GM12892 (cell line): ENCODE results near the gene CLSTN2.

Source experiments
- DNase-seq: peaks from one replicate; pipeline ENCODE4 v3.0.0; 2011; ENCODE audit not compliant: insufficient read length
- FAIRE-seq: peaks from 2 replicates; lab custom pipeline; 2011; peaks lifted over from hg19 to GRCh38; lab: Jason Lieb, UNC
- POLR2A ChIP-seq: IDR thresholded peaks from 2 replicates; pipeline ENCODE4 v1.6.1; 2011; ENCODE audit warnings: low read depth, low read length, control low read depth
- POLR2AphosphoS5 ChIP-seq: IDR thresholded peaks from 2 replicates; pipeline ENCODE4 v1.6.1; 2011; ENCODE audit warnings: low read depth, low read length, control low read depth
- TAF1 ChIP-seq: IDR thresholded peaks from 2 replicates; pipeline ENCODE4 v1.6.1; 2011; ENCODE audit warnings: low read depth, mild to moderate bottlenecking, control low read depth, low read length, borderline replicate concordance

CLSTN2 gene

GRCh38 chr3:139945942-139946341 is 11.0 kb downstream of the CLSTN2 start:
- no peak for DNase-seq
- no peak for FAIRE-seq
- TF ChIP-seq POLR2AphosphoS5 (no peak), POLR2A (no peak), TAF1 (no peak)

- DNase-seq = no peak
- no peak for FAIRE-seq
- TF ChIP-seq POLR2AphosphoS5 (no peak), POLR2A (no peak), TAF1 (no peak)
Measured at GRCh38 chr3:139948467-139948866, 13.5 kb downstream of the CLSTN2 start.

GRCh38 chr3:139948898-139949297 is 13.9 kb downstream of the CLSTN2 start:
- no peak for FAIRE-seq
- TF ChIP-seq TAF1 (no peak), POLR2A (no peak), POLR2AphosphoS5 (no peak)
- no peak for DNase-seq

- FAIRE-seq (no peak), DNase-seq (no peak)
- no peak for TF ChIP-seq POLR2A
- no peak for TF ChIP-seq TAF1
- TF ChIP-seq POLR2AphosphoS5 = no peak
Measured at GRCh38 chr3:139953131-139953910, 18.3 kb downstream of the CLSTN2 start.

- DNase-seq (no peak), FAIRE-seq (no peak)
- TF ChIP-seq TAF1 = no peak
- TF ChIP-seq POLR2A = no peak
- TF ChIP-seq POLR2AphosphoS5 = no peak
Measured at GRCh38 chr3:139954146-139954860, 19.3 kb downstream of the CLSTN2 start.

- DNase-seq (no peak), FAIRE-seq (no peak)
- TF ChIP-seq TAF1 = no peak
- TF ChIP-seq POLR2A = no peak
- no peak for TF ChIP-seq POLR2AphosphoS5
Measured at GRCh38 chr3:139957844-139958243, 22.9 kb downstream of the CLSTN2 start.

- FAIRE-seq = no peak
- TF ChIP-seq TAF1 (no peak), POLR2A (no peak), POLR2AphosphoS5 (no peak)
Measured at GRCh38 chr3:139969386-139969785, 34.4 kb downstream of the CLSTN2 start.

GRCh38 chr3:139970526-139970925 is 35.5 kb downstream of the CLSTN2 start:
- TF ChIP-seq TAF1 (no peak), POLR2AphosphoS5 (no peak), POLR2A (no peak)
- no peak for FAIRE-seq
- no peak for DNase-seq

More at GRCh38 chr3:139969386-139969785, 34.4 kb downstream of the CLSTN2 start:
- DNase-seq = no peak

GRCh38 chr3:139974809-139975425 is 39.9 kb downstream of the CLSTN2 start:
- TF ChIP-seq POLR2A (no peak), POLR2AphosphoS5 (no peak), TAF1 (no peak)
- FAIRE-seq (no peak), DNase-seq (no peak)

- FAIRE-seq (no peak), DNase-seq (no peak)
- TF ChIP-seq POLR2A (no peak), POLR2AphosphoS5 (no peak), TAF1 (no peak)
Measured at GRCh38 chr3:139975594-139976365, 40.8 kb downstream of the CLSTN2 start.

GRCh38 chr3:139978966-139979365 is 44.0 kb downstream of the CLSTN2 start:
- no peak for FAIRE-seq
- TF ChIP-seq POLR2A = no peak
- TF ChIP-seq TAF1 = no peak
- no peak for TF ChIP-seq POLR2AphosphoS5
- no peak for DNase-seq

GRCh38 chr3:139979991-139980390 is 45.0 kb downstream of the CLSTN2 start:
- no peak for FAIRE-seq
- DNase-seq = no peak
- TF ChIP-seq POLR2AphosphoS5 (no peak), POLR2A (no peak), TAF1 (no peak)
